ENCODE measurements around the gene RNF31. TPM values are rescaled to one million over a fixed set of nuclear protein-coding genes. Genes with fewer than 3 reads are reported as not detected.

Gene RNF31
- total RNA-seq, 4 donors from 2014 or later, result 21.7 to 54.8 (median 27.4) TPM

- TF ChIP-seq CTCF (IDR thresholded peaks at IDR 0.05; ENCODE audit: low read depth), result no peak
Measured at GRCh38 chr14:24136684-24137528, 10.4 kb upstream of the RNF31 start.

DNA sequence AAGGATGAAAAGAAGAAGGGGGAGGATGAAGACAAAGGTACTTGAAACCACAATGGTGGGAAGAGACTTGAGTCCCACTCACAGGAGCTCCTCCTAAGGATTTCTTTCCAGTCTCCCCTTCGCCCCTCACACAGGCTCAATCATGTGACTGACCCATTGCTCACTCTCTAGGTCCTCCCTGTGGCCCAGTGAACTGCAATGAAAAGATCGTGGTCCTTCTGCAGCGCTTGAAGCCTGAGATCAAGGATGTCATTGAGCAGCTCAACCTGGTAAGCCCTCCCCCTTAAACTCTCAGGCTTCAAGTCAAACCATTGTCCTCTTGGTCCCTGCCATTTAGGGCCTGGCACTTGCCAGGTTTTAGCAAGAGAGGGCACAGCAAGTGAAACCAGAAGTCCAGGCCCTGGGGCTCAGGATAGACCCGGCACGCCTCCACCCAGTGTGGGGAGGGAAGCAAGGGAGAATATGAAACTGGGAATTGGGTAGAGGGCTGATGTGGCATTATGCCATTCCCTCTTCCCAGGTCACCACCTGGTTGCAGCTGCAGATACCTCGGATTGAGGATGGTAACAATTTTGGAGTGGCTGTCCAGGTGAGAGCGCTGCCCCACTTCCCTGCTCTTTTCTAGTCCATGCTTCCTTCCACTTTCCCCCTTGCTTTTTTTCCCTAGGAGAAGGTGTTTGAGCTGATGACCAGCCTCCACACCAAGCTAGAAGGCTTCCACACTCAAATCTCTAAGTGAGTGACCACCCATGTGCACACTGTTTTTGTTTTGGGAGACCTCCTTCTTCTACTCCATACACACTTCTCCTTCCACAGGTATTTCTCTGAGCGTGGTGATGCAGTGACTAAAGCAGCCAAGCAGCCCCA, 9.5 kb upstream of the RNF31 start:
- no peak for TF ChIP-seq CTCF (IDR thresholded peaks at IDR 0.05; ENCODE audit: low read depth)

GRCh38 chr14:24138396-24139271, 8.7 kb upstream of the RNF31 start:
- TF ChIP-seq CTCF (IDR thresholded peaks at IDR 0.05; ENCODE audit: low read depth), result no peak

- TF ChIP-seq CTCF (IDR thresholded peaks at IDR 0.05; ENCODE audit: low read depth), result no peak
Measured at GRCh38 chr14:24139272-24139934, 7.9 kb upstream of the RNF31 start.

GRCh38 chr14:24141097-24141880, 6.0 kb upstream of the RNF31 start, which contains the start of gene EMC9:
EMC9 (minus strand) TSS chr14:24141591; CDS start chr14:24141304, 287 bp downstream.
- no peak for TF ChIP-seq CTCF (IDR thresholded peaks at IDR 0.05; ENCODE audit: low read depth)

- no peak for TF ChIP-seq CTCF (IDR thresholded peaks at IDR 0.05; ENCODE audit: low read depth)
Measured at GRCh38 chr14:24143511-24143910, 3.8 kb upstream of the RNF31 start.

Measured in subcutaneous adipose tissue (tissue), 4 donors.